Endothelial cell of umbilical vein (primary cell): ENCODE measurements around the gene SMAD3. TPM values are rescaled to one million over a fixed set of nuclear protein-coding genes. Genes with fewer than 3 reads are reported as not detected.

Experiments used
- BruUV-seq: library from RNA; stranded (reverse); fragments of 400-500 nt; replicated peaks from 2 replicates; lab custom pipeline; 2021; lab: Mats Ljungman, UMichigan
- CTCF ChIA-PET: fragments of 300-600, 350-600 bp; sonication (Branson Sonifier 250); formaldehyde crosslinking; loops from one replicate; lab custom pipeline; 2021; ENCODE audit warnings: antibody characterized with exemption, inconsistent platforms; lab: Charles Lee
- POLR2A ChIA-PET: fragments of 300-600, 350-600 bp; sonication (Branson Sonifier 250); formaldehyde crosslinking; loops from one replicate; lab custom pipeline; 2021; ENCODE audit warnings: antibody characterized with exemption, inconsistent platforms; lab: Charles Lee
- DNase-seq: peaks from one replicate; pipeline ENCODE4 v3.0.0-alpha.2; 2011; ENCODE audit warnings: low read depth, low spot score
- FAIRE-seq: peaks from 2 replicates; lab custom pipeline; 2011; peaks lifted over from hg19 to GRCh38; lab: Jason Lieb, UNC
- H2AFZ ChIP-seq: 2 replicates; pipeline ENCODE4 v1.6.0; 2012; ENCODE audit warnings: low read depth, low read length, control low read depth, inconsistent platforms
- H3K27ac ChIP-seq: 2 replicates; pipeline ENCODE4 v1.5.1; 2011; ENCODE audit warnings: low read depth, mild to moderate bottlenecking, control low read depth, low read length, moderate library complexity; ENCODE audit not compliant: insufficient read depth
- H3K27me3 ChIP-seq, 2 experiments: 2 replicates each; pipeline versions ENCODE4 v1.6.0 to v1.6.1; 2011; ENCODE audit warnings: low read length in 2 of 2, mixed read lengths in 1 of 2; ENCODE audit not compliant: control insufficient read depth in 2 of 2, insufficient read depth in 2 of 2
- H3K36me3 ChIP-seq, 2 experiments: 2 replicates in 1 of 2; 3 replicates in 1 of 2; pipeline ENCODE4 v1.5.1; 2011; ENCODE audit warnings: low read length in 2 of 2, mild to moderate bottlenecking in 1 of 2, moderate library complexity in 1 of 2; ENCODE audit not compliant: control insufficient read depth in 2 of 2, insufficient read depth in 2 of 2; ENCODE audit errors: extremely low read depth in 1 of 2
- H3K4me1 ChIP-seq: 3 replicates; pipeline ENCODE4 v1.5.1; 2011; ENCODE audit warnings: mild to moderate bottlenecking, low read length; ENCODE audit not compliant: control insufficient read depth, insufficient read depth; ENCODE audit errors: extremely low read depth
- H3K4me2 ChIP-seq: 2 replicates; pipeline ENCODE4 v1.6.1; 2011; ENCODE audit warnings: low read length, control low read depth, mixed read lengths; ENCODE audit not compliant: insufficient read depth
- H3K4me3 ChIP-seq, 3 experiments: fragments of 200-600 bp in 1 of 3; sonication (generic), shearing (Covaris generic) in 1 of 3; replicated peaks in 1 of 3; 2 replicates each; pipeline ENCODE4 v1.5.1; 2011 to 2016; ENCODE audit warnings: control low read depth in 3 of 3, low read length in 3 of 3, mild to moderate bottlenecking in 2 of 3, inconsistent platforms in 1 of 3, low read depth in 1 of 3, moderate library complexity in 1 of 3; ENCODE audit not compliant: insufficient read depth in 1 of 3
- H3K79me2 ChIP-seq: 2 replicates; pipeline ENCODE4 v1.6.0; 2012; ENCODE audit warnings: low read length, inconsistent platforms; ENCODE audit not compliant: control insufficient read depth, insufficient read depth
- H3K9ac ChIP-seq: replicated peaks from 2 replicates; pipeline ENCODE3; 2011; ENCODE audit warnings: low read length, control low read depth; ENCODE audit not compliant: insufficient read depth; ENCODE audit errors: extremely low read depth
- H3K9me1 ChIP-seq: replicated peaks from 3 replicates; pipeline ENCODE4 v1.6.0; 2011; ENCODE audit warnings: mild to moderate bottlenecking, low read length; ENCODE audit not compliant: control insufficient read depth, insufficient read depth; ENCODE audit errors: extremely low read depth
- H3K9me3 ChIP-seq: replicated peaks from 2 replicates; pipeline ENCODE4 v1.5.1; 2012; ENCODE audit warnings: low read length, inconsistent platforms; ENCODE audit not compliant: control insufficient read depth, insufficient read depth
- H4K20me1 ChIP-seq: replicated peaks from 2 replicates; pipeline ENCODE3; 2011; ENCODE audit warnings: mild to moderate bottlenecking, low read length; ENCODE audit not compliant: control insufficient read depth, insufficient read depth; ENCODE audit errors: extremely low read depth
- CTCF ChIP-seq, 2 donors: IDR thresholded peaks; 1 replicate in 1 of 2; 2 replicates in 1 of 2; pipeline ENCODE4 v1.5.1; 2011; ENCODE audit warnings: low read length in 2 of 2, mild to moderate bottlenecking in 2 of 2, moderate library complexity in 2 of 2, control low read depth in 1 of 2, inconsistent platforms in 1 of 2, low read depth in 1 of 2; ENCODE audit not compliant: insufficient read depth in 1 of 2; ENCODE audit errors: extremely low read depth in 1 of 2
- EZH2 ChIP-seq: IDR thresholded peaks from 2 replicates; pipeline ENCODE4 v1.6.1; 2012; ENCODE audit warnings: borderline replicate concordance, low read depth, mild to moderate bottlenecking, moderate library complexity, low read length, inconsistent platforms; ENCODE audit not compliant: severe bottlenecking
- FOS ChIP-seq: IDR thresholded peaks from 2 replicates; pipeline ENCODE4 v1.6.1; 2011; ENCODE audit warnings: mild to moderate bottlenecking, low read length, moderate library complexity, borderline replicate concordance; ENCODE audit not compliant: insufficient read depth
- GATA2 ChIP-seq: IDR thresholded peaks from 2 replicates; pipeline ENCODE4 v1.7.0; 2011; ENCODE audit warnings: low read depth, mild to moderate bottlenecking, moderate library complexity, mixed read lengths, low read length; ENCODE audit not compliant: insufficient read length, insufficient read depth
- JUN ChIP-seq: IDR thresholded peaks from 2 replicates; pipeline ENCODE4 v1.6.1; 2011; ENCODE audit warnings: borderline replicate concordance, low read depth; ENCODE audit not compliant: insufficient read length, insufficient read depth
- MAX ChIP-seq: IDR thresholded peaks from 2 replicates; pipeline ENCODE4 v1.6.1; 2011; ENCODE audit not compliant: insufficient read depth, insufficient read length
- MYC ChIP-seq: IDR thresholded peaks from one replicate; pipeline ENCODE4 v1.6.1; 2011; ENCODE audit warnings: mild to moderate bottlenecking, low read depth, low read length
- POLR2A ChIP-seq: IDR thresholded peaks from 2 replicates; pipeline ENCODE4 v1.6.1; 2012; ENCODE audit warnings: low read depth, mild to moderate bottlenecking, control low read depth, low read length
- POLR2AphosphoS5 ChIP-seq: IDR thresholded peaks from 2 replicates; pipeline ENCODE4 v1.6.1; 2012; ENCODE audit warnings: low read depth, mild to moderate bottlenecking, control low read depth, low read length, moderate library complexity; ENCODE audit not compliant: insufficient read depth
- dilution Hi-C: fragments of 300-500 bp; cut with MboI; formaldehyde crosslinking; loops from one replicate; pipeline ENCODE4 v1.15.0; 2019; ENCODE audit warnings: low sequenced_read_pairs; ENCODE audit not compliant: extremely low pct_ligation_motif_present
- intact Hi-C: fragments of 100-400 bp; cut with micrococcal nuclease; formaldehyde crosslinking; loops from one replicate; pipeline ENCODE4 v1.10.0; 2022
- polyA plus RNA-seq, 4 experiments: library from polyadenylated mRNA; depleted of rRNA in 3 of 4; stranded (reverse) in 3 of 4; unstranded in 1 of 4; fragments of >200 nt; gene quantifications; 2 replicates each; pipeline versions ENCODE4 v1.2.1 to v1.2.3, GENCODE V29; 2011 to 2012; ENCODE audit warnings: missing spikeins in 1 of 4
- total RNA-seq: library from RNA; stranded (reverse); gene quantifications from 2 replicates; pipeline ENCODE4 v1.2.3, GENCODE V29; 2021

Gene SMAD3
- total and polyA plus RNA-seq, 2 donors (not counting 3 experiments of a cell fraction or from before 2014, with no cell fraction given) = 56.4 to 88.2 TPM

- H3K9me1 ChIP-seq = no peaks in the 10 kb centered on the region
- no peaks in the 10 kb centered on the region for H3K9me3 ChIP-seq
- peak; percentile 91 for FAIRE-seq
- no peak overlapping the region for H2AFZ ChIP-seq
- BruUV-seq = no TSS peak
- intact Hi-C loops = no loop called here
- CTCF ChIA-PET = interaction anchor here (1.4 kb wide), 1 partner anchor 16 kb away, joined by 6 read pairs; no protein-coding TSS in a partner anchor
- no peak overlapping the region for H3K4me2 ChIP-seq
- peaks cover 95% of the 10 kb centered on the region for H3K79me2 ChIP-seq
- peak; percentile 90 for DNase-seq
- H3K27ac ChIP-seq = peak overlapping the region; percentile 99
- H4K20me1 ChIP-seq = peaks cover 4% of the 10 kb centered on the region
- H3K27me3 ChIP-seq = no peaks in the 10 kb centered on the region
- dilution Hi-C loops = no loop called here
- peaks cover 76% of the 10 kb centered on the region for H3K4me1 ChIP-seq
- peaks cover 0 to 10% of the 10 kb centered on the region in 2 experiments for H3K36me3 ChIP-seq
- TF ChIP-seq EZH2 = no peak
- peak; percentile 87 for TF ChIP-seq JUN
- no peak for TF ChIP-seq POLR2A
- peak; percentile 83 for TF ChIP-seq FOS
- TF ChIP-seq MAX = no peak
- TF ChIP-seq CTCF (IDR thresholded peaks at IDR 0.05; ENCODE audit: extremely low read depth in 1 of 2, insufficient read depth in 1 of 2, low read depth in 1 of 2, low read length in 2 of 2) = no peak
- TF ChIP-seq MYC = no peak
- TF ChIP-seq GATA2 = no peak
- peak; percentile 57 for TF ChIP-seq POLR2AphosphoS5
- POLR2A ChIA-PET = no interaction called here
- no peak overlapping the region for H3K4me3 ChIP-seq
- peak overlapping the region; percentile 66 for H3K9ac ChIP-seq
Observed at GRCh38 chr15:67089217-67090193, 24.1 kb downstream of the SMAD3 start.
